GM20000 (cell line): ENCODE results near the gene TMCO4.

Experiments used
- DNase-seq: peaks from one replicate; pipeline ENCODE4 v3.0.0; 2012; ENCODE audit warnings: low spot score
- CTCF ChIP-seq: IDR thresholded peaks from 2 replicates; pipeline ENCODE4 v1.5.1; 2012; ENCODE audit warnings: mild to moderate bottlenecking, control low read depth; ENCODE audit errors: extremely low read depth, missing control alignments

TMCO4 gene

GRCh38 chr1:19675797-19676196, 123.9 kb downstream of the TMCO4 start:
- TF ChIP-seq CTCF: no peak
- no peak for DNase-seq

GRCh38 chr1:19672237-19672636, 127.5 kb downstream of the TMCO4 start:
- TF ChIP-seq CTCF: no peak
- DNase-seq: no peak

- no peak for DNase-seq
- no peak for TF ChIP-seq CTCF
Measured at GRCh38 chr1:19670787-19671186, 128.9 kb downstream of the TMCO4 start.

- no peak for TF ChIP-seq CTCF
- DNase-seq: no peak
Measured at GRCh38 chr1:19668888-19669287, 130.8 kb downstream of the TMCO4 start.

- no peak for DNase-seq
- no peak for TF ChIP-seq CTCF
Measured at GRCh38 chr1:19665496-19666465, 133.9 kb downstream of the TMCO4 start.

GRCh38 chr1:19665186-19665495, 134.6 kb downstream of the TMCO4 start:
- no peak for DNase-seq
- TF ChIP-seq CTCF: no peak

GRCh38 chr1:19664453-19665185, 135.1 kb downstream of the TMCO4 start, which contains the start of gene HTR6:
HTR6 (plus strand) TSS chr1:19664875; CDS start chr1:19665754, 879 bp downstream.
- TF ChIP-seq CTCF: no peak
- peak; percentile 79 for DNase-seq
